Measurements from ENCODE around the gene ASIC2. TPM values are rescaled to one million over a fixed set of nuclear protein-coding genes. Genes with fewer than 3 reads are reported as not detected.

Gene ASIC2
- total RNA-seq, 3 donors from 2014 or later: 0.84 to 4.6 (median 0.98) TPM

GRCh38 chr17:33115366-33115765 is 177.7 kb downstream of the ASIC2 start:
- no peak for TF ChIP-seq CTCF (IDR thresholded peaks at IDR 0.05)
- H3K36me3 ChIP-seq (ENCODE audit: low read depth): no peaks in the 10 kb centered on the region
- DNase-seq (no peak), ATAC-seq (no peak)
- H3K4me3 ChIP-seq: no peak overlapping the region
- no peaks in the 10 kb centered on the region for H3K9me3 ChIP-seq
- no peaks in the 10 kb centered on the region for H3K4me1 ChIP-seq (ENCODE audit: low read depth)
- intact Hi-C loops (cut with DNase I, micrococcal nuclease): no loop called here

- Histone ChIP-seq H3K4me3 (no peak overlapping the region), H3K36me3 (ENCODE audit: low read depth) (no peaks in the 10 kb centered on the region), H3K4me1 (ENCODE audit: low read depth) (no peaks in the 10 kb centered on the region), H3K9me3 (no peaks in the 10 kb centered on the region)
- no peak for DNase-seq
- intact Hi-C loops (cut with DNase I, micrococcal nuclease): no loop called here
- ATAC-seq: no peak
- TF ChIP-seq CTCF (IDR thresholded peaks at IDR 0.05): no peak
Measured at GRCh38 chr17:33113991-33114370, 179.1 kb downstream of the ASIC2 start.

- peak in 1 of 3 donors; percentile 8 for DNase-seq
- no peak for TF ChIP-seq CTCF (IDR thresholded peaks at IDR 0.05)
- intact Hi-C loops (cut with DNase I, micrococcal nuclease): no loop called here
- H3K36me3 ChIP-seq (ENCODE audit: low read depth): no peaks in the 10 kb centered on the region
- no peak overlapping the region for H3K4me3 ChIP-seq
- no peaks in the 10 kb centered on the region for H3K4me1 ChIP-seq (ENCODE audit: low read depth)
- no peak for ATAC-seq
- no peaks in the 10 kb centered on the region for H3K9me3 ChIP-seq
Measured at GRCh38 chr17:33113276-33113990, 179.7 kb downstream of the ASIC2 start.

GRCh38 chr17:33112763-33113162 is 180.3 kb downstream of the ASIC2 start:
- H3K4me1 ChIP-seq (ENCODE audit: low read depth): no peaks in the 10 kb centered on the region
- intact Hi-C loops (cut with DNase I, micrococcal nuclease): no loop called here
- no peak for TF ChIP-seq CTCF (IDR thresholded peaks at IDR 0.05)
- H3K9me3 ChIP-seq: no peaks in the 10 kb centered on the region
- no peak overlapping the region for H3K4me3 ChIP-seq
- DNase-seq: no peak
- ATAC-seq: no peak
- H3K36me3 ChIP-seq (ENCODE audit: low read depth): no peaks in the 10 kb centered on the region

GRCh38 chr17:33109336-33110072 is 183.6 kb downstream of the ASIC2 start:
- DNase-seq (no peak), ATAC-seq (no peak)
- intact Hi-C loops (cut with DNase I, micrococcal nuclease): no loop called here

More at GRCh38 chr17:33109336-33110072, 183.6 kb downstream of the ASIC2 start:
- Histone ChIP-seq H3K36me3 (ENCODE audit: low read depth) (no peaks in the 10 kb centered on the region), H3K4me1 (ENCODE audit: low read depth) (no peaks in the 10 kb centered on the region), H3K4me3 (no peak overlapping the region), H3K9me3 (no peaks in the 10 kb centered on the region)
- TF ChIP-seq CTCF (IDR thresholded peaks at IDR 0.05): no peak

Data from mucosa of descending colon (tissue), 3 donors.